GM21390 (cell line): ENCODE measurements around the gene RBM42.

Source experiments
- ATAC-seq: cut with Tn5 transposase; IDR thresholded peaks from one replicate; pipeline ENCODE4 v1.9.1; 2021; ENCODE audit not compliant: unreplicated experiment

Gene RBM42

DNA sequence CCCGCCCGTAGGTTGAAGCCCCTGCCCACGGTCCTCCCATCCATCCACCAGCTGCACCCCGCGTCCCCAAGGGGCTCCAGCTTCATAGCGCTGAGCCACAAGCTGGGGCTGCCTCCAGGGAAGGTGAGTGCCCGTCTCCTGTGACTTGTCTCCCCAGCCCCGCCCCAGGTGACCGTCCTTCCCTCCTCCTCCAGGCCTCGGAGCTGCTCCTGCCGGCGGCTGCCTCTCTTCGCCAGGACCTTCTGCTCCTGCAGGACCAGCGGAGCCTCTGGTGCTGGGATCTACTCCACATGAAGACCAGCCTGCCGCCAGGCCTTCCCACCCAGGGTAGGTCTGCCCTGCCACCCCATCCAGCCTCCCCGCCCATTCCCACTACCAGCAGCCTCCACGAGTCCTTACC is 8.8 kb upstream of the RBM42 start:
- ATAC-seq, result no peak

DNA sequence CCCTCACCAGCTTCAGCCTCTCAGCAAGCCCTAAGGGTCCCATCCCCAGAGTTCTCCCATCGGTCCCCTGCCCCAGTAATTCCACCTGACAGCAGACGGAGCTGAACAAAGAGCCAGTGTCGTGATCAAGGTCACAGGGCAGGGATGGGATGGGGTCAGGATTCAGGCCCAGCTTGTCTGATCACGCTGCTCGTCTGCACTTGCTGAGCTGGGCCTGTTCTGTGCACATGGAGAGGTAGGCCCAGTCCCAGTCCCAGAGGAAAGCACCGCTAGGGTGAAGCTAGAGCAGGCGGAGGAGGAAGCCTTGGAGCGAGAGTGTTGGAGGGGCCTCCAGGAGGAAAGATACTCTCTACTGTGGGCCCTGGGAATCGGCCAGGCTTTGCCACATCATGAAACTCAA is 7.1 kb upstream of the RBM42 start:
- ATAC-seq, result no peak

DNA sequence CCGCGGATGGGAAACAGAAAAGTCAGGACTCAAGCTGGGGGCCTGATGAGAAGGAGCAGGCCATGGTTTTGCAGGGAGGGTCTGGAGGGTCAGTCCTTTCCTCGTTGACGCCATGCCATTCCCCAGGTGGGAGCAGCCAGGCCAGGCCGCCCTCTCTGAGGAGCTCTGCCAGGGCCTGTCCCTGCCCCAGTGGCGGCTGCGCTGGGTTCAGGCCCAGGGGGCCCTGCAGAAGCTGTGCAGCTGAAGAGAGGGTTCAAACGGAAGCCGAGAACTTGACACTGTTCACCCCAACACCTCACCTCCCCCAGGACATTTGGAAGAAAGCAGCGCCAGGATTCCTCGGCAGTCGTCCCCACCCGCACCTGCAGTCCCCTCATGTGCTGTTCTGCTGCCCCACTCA is 6.1 kb upstream of the RBM42 start:
- ATAC-seq, result no peak

DNA sequence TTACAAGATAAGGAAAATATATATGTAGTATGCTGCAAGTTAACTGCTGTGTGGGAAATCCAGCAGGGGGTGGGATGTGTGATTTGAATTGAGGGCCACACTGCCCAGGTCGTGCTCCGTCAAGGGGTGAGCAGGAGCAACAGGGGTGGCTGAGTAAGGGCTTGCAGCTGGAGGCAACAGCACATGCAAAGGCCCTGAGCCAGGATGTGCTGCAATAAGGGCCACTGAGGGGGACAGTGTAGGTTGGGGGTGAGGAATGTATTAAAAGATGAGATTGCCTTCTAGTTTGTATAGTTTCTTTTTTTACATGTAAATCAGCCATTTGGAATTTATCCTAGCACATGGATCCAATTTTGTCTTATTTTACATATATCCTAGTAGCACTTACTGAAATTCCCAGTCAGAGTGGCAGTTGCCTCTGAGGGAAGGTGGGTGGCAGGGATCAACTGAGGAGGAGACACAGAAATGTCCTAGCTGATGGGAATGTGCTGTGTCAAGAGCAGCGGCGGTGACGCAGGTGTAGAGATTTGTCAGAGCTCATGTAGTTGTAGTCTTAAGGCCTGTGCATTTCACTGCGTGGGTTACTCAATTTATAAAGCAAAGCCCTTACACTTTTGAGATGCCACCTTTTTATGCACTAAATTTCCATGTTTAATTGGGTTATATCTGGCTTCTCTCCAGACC is 5.4 kb upstream of the RBM42 start:
- ATAC-seq, result no peak

DNA sequence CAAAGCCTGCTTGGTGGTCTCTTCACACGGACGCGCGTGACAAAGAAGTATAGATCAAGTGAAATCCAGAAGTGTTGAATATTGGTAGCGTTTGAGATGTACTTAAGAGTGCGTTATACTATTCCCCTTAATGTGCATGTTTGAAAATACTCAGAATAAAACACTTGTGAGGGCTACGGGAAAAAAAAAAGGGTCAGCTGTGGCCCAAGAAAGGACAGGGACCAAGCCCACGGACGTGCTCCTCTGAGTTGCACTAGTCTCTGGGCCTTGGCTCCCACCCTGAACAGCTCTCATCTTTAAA is 622 bp upstream of the RBM42 start:
- peak; percentile 31 for ATAC-seq

DNA sequence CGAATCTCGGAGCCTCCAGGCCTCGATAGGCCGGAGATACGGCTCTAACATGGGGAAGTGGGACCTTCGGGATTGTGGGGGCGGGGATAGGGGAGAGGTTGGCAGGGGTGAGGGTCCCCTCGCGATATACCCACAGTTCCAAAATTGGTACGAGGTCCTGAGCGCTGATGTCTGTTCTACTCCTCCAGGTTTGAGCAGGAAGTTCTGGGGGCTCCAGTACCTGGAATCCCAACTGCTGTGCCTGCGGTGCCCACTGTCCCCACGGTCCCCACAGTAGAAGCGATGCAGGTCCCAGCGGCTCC is 447 bp downstream of the RBM42 start:
- peak; percentile 2 for ATAC-seq

DNA sequence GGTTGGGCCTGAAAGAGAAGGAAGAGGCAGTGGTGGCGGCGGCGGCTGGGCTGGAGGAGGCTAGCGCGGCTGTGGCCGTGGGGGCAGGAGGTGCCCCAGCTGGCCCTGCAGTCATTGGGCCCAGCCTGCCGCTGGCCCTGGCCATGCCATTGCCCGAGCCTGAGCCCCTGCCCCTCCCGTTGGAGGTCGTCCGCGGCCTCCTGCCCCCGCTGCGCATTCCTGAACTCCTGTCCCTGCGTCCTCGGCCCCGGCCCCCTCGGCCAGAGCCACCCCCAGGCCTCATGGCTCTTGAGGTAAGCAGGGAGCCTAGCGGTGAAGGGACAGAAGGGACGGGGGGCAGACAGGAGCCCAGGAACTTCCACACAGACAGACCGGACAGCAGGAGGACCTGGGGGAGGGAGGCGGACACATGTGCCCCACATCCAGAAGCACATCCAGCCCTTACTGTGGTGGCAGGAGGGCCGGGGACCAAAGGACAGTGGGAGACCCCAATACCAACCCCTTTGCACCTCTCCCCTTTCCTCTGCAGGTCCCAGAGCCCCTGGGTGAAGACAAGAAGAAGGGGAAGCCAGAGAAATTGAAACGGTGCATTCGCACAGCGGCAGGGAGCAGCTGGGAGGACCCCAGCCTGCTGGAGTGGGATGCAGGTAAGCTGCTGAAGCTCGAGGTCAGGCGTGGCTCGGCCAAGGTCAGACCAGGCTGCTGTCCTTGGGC is 5.0 kb downstream of the RBM42 start:
- no peak for ATAC-seq

DNA sequence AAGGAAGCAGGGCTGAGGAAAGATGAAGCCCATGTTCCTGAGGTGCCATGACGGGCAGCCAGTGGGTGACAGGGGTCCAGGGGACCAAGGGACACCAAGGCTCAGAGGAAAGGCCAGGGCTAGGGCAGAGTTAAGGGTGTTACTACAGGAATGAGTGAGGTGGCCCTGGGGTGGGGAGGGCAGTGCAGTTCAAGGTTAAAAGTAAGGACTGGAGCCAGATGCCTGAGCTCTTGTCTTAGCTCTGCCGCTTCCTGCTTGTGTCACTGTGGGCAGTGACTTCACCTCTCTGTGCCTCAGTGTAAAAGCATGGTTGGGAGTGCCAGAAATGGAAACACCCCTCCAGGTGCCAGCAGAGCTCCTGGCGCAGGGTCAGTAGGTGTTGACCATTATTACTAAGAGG is 7.8 kb downstream of the RBM42 start:
- ATAC-seq, result no peak

DNA sequence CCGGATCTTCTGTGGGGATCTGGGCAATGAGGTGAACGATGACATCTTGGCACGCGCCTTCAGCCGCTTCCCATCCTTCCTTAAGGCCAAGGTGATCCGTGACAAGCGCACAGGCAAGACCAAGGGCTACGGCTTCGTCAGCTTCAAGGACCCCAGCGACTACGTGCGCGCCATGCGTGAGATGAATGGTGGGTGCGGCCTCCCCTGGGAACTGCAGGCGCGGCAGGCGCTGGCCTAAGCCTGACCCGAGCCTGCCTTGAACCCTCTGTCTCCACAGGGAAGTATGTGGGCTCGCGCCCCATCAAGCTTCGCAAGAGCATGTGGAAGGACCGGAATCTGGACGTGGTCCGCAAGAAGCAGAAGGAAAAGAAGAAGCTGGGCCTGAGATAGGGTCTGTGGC is 8.3 kb downstream of the RBM42 start:
- no peak for ATAC-seq

DNA sequence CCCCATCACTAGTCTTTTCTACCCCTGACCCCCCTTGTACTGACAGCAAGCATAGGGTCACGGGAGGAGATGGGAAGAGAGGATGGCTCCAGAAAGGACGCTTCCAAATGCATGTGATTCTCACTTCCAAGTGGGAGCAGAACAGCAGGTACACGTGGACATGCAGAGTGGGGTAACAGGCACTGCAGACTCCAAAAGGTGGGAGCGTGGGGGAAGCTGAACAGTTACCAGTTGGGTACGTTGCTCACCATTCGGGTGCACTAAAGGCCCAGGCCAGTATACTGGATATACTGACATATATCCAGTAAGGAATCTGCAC is 10.4 kb downstream of the RBM42 start:
- ATAC-seq, result no peak

DNA sequence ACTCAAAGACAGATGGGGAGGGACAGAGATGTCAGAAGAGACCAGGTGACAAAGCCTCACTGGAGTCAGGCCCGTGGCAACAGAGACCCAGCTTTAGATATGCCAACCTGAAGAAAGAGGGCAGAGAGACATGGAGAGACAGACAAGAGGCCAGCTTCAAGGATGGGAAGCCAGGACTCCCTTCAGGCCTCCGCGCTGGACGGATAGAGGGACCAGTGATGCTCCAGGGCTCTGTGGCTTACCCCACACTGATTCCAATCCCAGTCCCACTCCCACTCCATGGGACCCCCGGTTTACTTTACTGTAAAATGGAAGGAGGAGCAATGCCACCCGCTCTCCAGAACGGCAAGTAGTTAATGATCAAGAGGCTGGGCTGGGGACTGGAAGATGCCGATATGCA is 11.0 kb downstream of the RBM42 start:
- no peak for ATAC-seq

DNA sequence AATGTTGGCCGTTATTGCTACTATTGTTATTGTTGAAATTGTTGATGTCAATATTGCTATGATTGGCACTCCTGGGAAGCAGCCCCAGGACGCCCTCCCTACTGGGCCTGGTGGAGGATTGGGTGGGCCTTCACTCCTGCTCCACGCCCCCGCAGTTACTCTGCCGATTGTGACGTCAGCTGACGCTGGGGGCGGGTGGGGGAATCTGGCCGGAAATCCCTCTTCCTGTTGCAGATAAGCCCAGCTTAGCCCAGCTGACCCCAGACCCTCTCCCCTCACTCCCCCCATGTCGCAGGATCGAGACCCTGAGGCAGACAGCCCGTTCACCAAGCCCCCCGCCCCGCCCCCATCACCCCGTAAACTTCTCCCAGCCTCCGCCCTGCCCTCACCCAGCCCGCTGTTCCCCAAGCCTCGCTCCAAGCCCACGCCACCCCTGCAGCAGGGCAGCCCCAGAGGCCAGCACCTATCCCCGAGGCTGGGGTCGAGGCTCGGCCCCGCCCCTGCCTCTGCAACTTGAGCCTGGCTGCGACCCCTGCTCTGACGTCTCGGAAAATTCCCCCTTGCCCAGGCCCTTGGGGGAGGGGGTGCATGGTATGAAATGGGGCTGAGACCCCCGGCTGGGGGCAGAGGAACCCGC is 12.8 kb downstream of the RBM42 start, which contains the start of gene ETV2:
Gene ETV2, plus strand, starts transcription at position 231 of the 637 bp plus-strand sequence. CDS start 716 bp downstream, outside the sequence.
- no peak for ATAC-seq

DNA sequence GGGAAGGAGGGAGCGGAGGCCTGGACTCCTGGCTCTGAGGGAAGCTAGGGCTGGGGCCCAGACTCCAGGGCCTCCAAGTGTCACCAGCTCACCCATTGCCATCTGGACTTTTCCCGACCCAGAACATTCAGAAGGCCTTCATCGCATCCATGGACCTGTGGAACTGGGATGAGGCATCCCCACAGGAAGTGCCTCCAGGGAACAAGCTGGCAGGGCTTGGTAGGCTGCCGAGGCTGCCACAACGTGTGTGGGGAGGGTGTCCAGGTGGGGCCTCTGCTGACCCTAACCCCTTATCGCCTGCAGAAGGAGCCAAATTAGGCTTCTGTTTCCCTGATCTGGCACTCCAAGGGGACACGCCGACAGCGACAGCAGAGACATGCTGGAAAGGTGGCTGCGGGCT is 13.5 kb downstream of the RBM42 start:
- ATAC-seq, result no peak

DNA sequence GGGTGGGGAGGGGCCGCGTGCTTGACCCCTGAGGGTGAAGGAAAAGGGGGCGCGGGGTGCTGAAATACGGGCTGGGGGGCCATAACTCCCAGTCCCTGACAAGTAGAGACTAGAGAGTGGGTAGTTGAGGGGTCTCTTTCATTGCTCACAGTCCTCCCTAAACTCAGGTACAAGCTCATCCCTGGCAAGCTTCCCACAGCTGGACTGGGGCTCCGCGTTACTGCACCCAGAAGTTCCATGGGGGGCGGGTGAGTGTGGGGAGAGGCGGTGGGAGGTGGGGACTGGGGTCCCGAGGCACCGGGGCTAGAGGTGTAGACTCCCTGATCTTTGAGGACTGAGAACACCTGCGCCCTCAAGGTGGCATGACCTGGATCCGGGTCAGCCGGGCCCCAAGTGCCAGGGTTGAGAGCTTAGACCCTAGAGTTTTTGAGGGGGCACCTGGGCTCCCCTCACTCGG is 14.0 kb downstream of the RBM42 start:
- ATAC-seq, result no peak

DNA sequence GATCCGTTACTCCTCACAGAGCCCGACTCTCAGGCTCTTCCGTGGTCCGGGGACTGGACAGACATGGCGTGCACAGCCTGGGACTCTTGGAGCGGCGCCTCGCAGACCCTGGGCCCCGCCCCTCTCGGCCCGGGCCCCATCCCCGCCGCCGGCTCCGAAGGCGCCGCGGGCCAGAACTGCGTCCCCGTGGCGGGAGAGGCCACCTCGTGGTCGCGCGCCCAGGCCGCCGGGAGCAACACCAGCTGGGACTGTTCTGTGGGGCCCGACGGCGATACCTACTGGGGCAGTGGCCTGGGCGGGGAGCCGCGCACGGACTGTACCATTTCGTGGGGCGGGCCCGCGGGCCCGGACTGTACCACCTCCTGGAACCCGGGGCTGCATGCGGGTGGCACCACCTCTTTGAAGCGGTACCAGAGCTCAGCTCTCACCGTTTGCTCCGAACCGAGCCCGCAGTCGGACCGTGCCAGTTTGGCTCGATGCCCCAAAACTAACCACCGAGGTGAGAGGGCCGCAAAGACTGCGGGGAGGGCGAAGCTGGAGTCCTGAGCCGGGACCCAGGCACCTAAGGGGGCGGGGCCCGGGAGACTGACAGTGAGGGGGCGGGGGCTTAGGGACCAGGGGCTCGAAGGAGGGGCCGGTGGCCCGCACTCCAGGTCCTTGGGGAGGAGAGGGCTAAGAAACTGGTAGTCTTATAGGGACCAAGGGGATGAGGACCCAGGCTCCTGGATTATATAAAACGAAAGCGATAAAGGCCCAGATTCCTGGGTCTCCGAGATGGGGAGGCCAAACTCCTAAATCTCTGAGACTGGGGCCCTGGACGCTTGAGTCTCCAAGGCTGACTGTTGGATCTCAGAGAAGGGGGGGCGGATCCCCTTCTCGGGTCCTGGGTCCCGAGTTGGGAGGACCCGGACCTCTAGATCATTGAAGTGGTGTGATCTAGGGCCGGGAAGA is 14.7 kb downstream of the RBM42 start:
- ATAC-seq, result peak; percentile 31

DNA sequence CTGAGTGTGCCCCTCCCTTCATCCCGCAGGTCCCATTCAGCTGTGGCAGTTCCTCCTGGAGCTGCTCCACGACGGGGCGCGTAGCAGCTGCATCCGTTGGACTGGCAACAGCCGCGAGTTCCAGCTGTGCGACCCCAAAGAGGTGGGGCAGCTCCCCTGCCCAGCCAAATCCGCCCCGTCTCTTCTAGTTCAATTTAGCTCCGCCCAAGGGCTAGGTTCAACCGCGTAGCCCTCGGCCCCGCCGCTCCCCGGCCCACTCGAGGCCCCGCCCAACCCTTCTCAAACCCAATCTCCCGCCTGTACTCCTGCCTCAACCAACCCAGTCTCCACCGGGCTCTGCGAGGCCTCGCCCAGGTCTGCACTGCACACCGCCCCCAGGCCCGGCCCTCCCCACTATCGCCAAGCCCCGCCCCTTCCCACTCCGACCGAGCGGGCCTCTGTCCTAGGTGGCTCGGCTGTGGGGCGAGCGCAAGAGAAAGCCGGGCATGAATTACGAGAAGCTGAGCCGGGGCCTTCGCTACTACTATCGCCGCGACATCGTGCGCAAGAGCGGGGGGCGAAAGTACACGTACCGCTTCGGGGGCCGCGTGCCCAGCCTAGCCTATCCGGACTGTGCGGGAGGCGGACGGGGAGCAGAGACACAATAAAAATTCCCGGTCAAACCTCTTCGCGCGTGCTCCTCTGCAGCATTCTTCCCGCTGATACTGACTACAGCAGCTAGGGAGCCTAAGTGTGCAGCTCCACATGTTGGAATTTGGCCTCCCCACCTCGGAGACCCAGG is 15.6 kb downstream of the RBM42 start:
- ATAC-seq, result peak; percentile 68

DNA sequence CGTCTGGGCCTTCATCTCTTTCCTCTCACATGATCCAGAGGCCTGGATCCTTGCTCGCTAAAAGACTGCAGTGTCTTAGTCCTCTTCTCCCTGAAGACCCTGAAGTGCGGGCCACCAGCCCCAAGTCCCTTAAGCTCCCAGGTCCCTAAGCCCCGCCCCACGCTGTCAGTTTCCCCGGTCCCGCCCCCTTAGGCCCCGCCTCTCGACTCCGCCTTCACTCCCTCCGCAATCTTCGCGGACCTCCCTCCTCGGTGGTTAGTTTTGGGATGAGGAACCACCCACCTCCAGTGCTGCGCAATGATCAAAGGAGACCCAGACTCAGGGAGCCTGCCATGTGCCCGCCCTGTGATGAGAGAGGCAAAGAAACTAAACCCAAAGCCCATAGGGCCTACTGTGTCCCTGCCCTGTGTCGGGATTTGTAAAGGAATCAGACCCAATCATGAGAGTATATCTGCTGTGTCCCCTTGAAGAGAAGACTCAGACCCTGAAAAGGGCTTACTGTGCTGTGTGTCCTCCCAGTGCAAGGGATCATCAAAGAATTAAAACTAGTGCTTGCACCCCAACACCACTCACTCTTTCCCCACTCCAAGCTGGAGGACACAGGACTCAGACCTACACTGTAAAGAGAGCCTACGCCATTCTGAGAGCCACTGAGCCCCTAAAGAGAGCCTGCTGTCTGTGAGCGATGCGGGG is 16.3 kb downstream of the RBM42 start:
- ATAC-seq, result no peak

DNA sequence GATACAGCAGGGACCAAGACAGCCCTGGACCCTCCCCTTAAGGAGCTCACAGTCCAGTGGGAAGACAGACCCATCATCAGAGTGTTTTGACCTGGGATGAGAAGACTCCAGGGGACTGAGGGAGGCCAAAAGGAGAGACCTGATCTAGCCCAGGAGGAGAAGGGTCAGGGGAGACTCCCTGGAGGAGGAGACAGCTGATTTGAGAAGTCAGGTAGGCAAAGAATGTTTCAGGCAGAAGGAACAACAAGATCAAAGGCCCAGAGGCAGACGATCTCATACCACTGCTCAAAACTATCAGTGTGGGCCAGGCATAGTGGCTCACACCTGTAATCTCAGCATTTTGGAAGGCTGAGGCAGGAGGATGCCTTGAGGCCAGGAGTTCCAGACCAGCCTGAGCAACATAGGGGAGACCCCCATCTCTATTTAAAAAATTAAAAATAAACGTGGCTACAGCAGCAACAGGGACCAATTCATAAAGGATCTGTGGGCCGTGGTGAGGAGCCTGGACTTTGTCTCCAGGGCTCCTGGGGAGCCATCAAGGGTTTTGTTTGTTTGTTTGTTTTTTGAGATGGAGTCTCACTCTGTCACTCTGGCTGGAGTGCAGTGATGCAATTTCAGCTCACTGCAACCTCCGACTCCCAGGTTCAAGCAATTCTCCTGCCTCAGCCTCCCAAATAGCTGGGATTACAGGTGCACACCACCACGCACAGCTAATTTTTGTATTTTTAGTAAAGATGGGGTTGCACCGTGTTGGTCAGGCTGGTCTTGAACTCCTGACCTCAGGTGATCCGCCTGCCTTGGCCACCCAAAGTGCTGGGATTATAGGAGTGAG is 17.1 kb downstream of the RBM42 start:
- ATAC-seq, result no peak
